GM12892 (cell line): ENCODE data around the gene DARS2.

Experiments used
- POLR2A ChIP-seq: IDR thresholded peaks from 2 replicates; pipeline ENCODE4 v1.6.1; 2011; ENCODE audit warnings: low read depth, low read length, control low read depth
- POLR2AphosphoS5 ChIP-seq: IDR thresholded peaks from 2 replicates; pipeline ENCODE4 v1.6.1; 2011; ENCODE audit warnings: low read depth, low read length, control low read depth
- TAF1 ChIP-seq: IDR thresholded peaks from 2 replicates; pipeline ENCODE4 v1.6.1; 2011; ENCODE audit warnings: low read depth, mild to moderate bottlenecking, control low read depth, low read length, borderline replicate concordance

GRCh38 chr1:173853074-173853473, 28.6 kb downstream of the DARS2 start:
- no peak for TF ChIP-seq POLR2A
- no peak for TF ChIP-seq POLR2AphosphoS5
- TF ChIP-seq TAF1: no peak
